ENCODE measurements around the gene HABP2.

Gene HABP2

DNA sequence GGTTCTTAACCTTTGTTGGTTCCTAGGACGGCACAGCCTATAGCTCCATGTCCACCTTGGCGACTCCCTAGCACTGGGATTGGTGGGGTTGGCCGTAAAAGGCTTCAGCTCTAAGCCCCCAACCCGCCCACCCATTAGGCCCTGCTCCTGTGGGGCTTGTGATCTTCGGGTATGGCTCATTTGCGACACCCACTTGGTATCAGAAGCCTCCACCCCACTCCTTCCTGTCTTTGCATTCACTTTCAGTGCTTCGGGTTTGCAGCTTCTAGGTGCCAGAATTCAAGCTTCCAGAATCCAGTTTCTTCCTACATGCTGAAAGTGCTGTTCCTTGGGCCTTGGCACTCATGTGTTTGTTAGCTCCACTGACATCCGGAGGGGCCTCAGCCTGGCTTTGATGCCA is 39.5 kb downstream of the HABP2 start:
- H3K4me3 Mint-ChIP-seq = no peak overlapping the region
- peaks cover 9% of the 10 kb centered on the region for H3K27me3 Mint-ChIP-seq
- no peaks in the 10 kb centered on the region for H3K4me1 Mint-ChIP-seq
- H3K9me3 Mint-ChIP-seq = no peaks in the 10 kb centered on the region
- no peaks in the 10 kb centered on the region for H3K36me3 Mint-ChIP-seq
- no peak for ATAC-seq
- H3K27ac Mint-ChIP-seq = no peak overlapping the region

- H3K9me3 Mint-ChIP-seq = no peaks in the 10 kb centered on the region
- H3K27me3 Mint-ChIP-seq = peaks cover 9% of the 10 kb centered on the region
- no peaks in the 10 kb centered on the region for H3K4me1 Mint-ChIP-seq
- no peak overlapping the region for H3K27ac Mint-ChIP-seq
- no peaks in the 10 kb centered on the region for H3K36me3 Mint-ChIP-seq
- no peak for ATAC-seq
- no peak overlapping the region for H3K4me3 Mint-ChIP-seq
Measured at GRCh38 chr10:113594652-113595051, 41.8 kb downstream of the HABP2 start.

- no peaks in the 10 kb centered on the region for H3K4me1 Mint-ChIP-seq
- H3K27me3 Mint-ChIP-seq = peaks cover 12% of the 10 kb centered on the region
- no peaks in the 10 kb centered on the region for H3K36me3 Mint-ChIP-seq
- no peak overlapping the region for H3K4me3 Mint-ChIP-seq
- H3K27ac Mint-ChIP-seq = no peak overlapping the region
- no peaks in the 10 kb centered on the region for H3K9me3 Mint-ChIP-seq
- ATAC-seq = no peak
Measured at GRCh38 chr10:113600569-113600968, 47.7 kb downstream of the HABP2 start.

GRCh38 chr10:113603057-113603777 is 50.4 kb downstream of the HABP2 start:
- Mint-ChIP-seq H3K27ac (no peak overlapping the region), H3K4me3 (no peak overlapping the region), H3K36me3 (no peaks in the 10 kb centered on the region), H3K27me3 (peaks cover 7% of the 10 kb centered on the region), H3K4me1 (no peaks in the 10 kb centered on the region), H3K9me3 (no peaks in the 10 kb centered on the region)
- no peak for ATAC-seq

DNA sequence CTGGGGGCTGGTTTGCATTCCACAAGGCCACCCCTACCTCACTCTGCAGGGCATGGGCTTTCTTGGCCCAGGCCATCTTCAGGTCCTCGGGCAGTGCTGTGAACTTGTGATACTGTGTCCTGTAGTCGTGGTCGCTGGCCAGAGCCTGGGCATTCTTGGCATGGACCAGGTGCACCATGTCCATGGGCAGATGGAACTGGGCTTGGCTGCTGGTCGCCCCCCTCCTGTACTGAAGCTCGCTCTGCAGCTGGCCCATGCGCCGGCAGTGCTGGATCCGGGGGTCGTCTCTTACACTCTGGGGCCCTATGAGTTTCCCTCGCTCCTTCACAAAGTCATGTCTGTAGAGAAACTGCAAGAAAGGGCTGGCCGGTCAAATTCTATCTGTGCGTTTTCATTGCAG is 51.7 kb downstream of the HABP2 start:
- no peak overlapping the region for H3K4me3 Mint-ChIP-seq
- peaks cover 7% of the 10 kb centered on the region for H3K27me3 Mint-ChIP-seq
- H3K4me1 Mint-ChIP-seq = no peaks in the 10 kb centered on the region
- H3K36me3 Mint-ChIP-seq = no peaks in the 10 kb centered on the region
- no peak for ATAC-seq
- no peaks in the 10 kb centered on the region for H3K9me3 Mint-ChIP-seq
- no peak overlapping the region for H3K27ac Mint-ChIP-seq

GRCh38 chr10:113605268-113605978 is 52.6 kb downstream of the HABP2 start:
- no peak overlapping the region for H3K27ac Mint-ChIP-seq
- H3K4me3 Mint-ChIP-seq = no peak overlapping the region
- ATAC-seq = no peak
- peaks cover 7% of the 10 kb centered on the region for H3K27me3 Mint-ChIP-seq
- H3K4me1 Mint-ChIP-seq = no peaks in the 10 kb centered on the region
- no peaks in the 10 kb centered on the region for H3K36me3 Mint-ChIP-seq
- H3K9me3 Mint-ChIP-seq = no peaks in the 10 kb centered on the region

GRCh38 chr10:113609704-113610108 is 56.9 kb downstream of the HABP2 start:
- Mint-ChIP-seq H3K27ac (no peak overlapping the region), H3K4me3 (no peak overlapping the region), H3K9me3 (no peaks in the 10 kb centered on the region), H3K27me3 (peaks cover 16% of the 10 kb centered on the region), H3K4me1 (no peaks in the 10 kb centered on the region), H3K36me3 (no peaks in the 10 kb centered on the region)
- no peak for ATAC-seq

DNA sequence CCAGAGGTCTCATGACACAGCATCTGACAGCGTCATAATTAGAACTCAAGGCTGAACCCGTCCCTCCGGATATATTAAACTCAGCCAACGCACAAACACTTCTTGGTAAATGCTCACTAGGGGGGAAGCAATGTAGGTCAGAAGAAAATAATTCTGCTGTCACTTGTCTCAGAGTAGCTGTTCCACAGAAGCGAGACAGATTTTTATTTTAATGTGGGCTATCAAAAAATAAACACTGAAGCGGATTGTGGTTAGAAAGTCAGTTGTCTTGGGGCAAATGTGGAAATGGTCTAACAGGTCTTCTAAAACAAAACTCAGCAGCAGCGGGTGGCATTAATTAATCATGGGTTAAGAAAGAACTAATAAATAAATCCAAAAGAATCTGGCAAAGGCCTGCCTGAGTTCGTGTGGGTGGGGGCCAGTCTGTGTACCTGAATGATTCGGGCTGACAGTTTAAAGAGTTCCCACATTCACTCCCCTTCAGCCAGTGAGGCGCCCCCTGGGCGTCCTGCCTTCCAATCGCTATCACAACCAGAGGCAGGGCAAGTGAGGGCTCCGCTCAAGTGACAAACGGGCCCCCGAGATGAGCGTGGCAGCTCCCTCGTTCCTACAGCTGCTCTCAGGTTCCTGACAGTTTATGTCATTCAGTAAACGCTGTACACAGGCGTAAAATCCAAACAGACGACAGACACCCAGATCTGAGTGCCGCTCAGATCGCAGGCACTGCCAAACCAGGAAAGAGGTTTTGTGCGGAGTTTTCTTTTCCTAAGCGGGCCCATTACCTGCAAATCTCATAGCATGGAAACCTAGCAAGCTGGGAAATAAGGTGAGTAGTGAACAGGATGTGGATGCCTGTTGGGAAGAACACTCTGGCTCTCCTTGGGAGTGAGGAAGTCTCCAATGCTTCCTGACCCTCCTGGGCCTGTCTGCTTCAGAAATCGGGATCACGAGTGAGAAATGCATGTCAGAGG is 58.1 kb downstream of the HABP2 start:
- Mint-ChIP-seq H3K27me3 (peaks cover 14% of the 10 kb centered on the region), H3K27ac (no peak overlapping the region), H3K9me3 (no peaks in the 10 kb centered on the region), H3K4me3 (no peak overlapping the region), H3K4me1 (no peaks in the 10 kb centered on the region), H3K36me3 (no peaks in the 10 kb centered on the region)
- ATAC-seq = no peak

- H3K9me3 Mint-ChIP-seq = no peaks in the 10 kb centered on the region
- H3K4me3 Mint-ChIP-seq = no peak overlapping the region
- H3K27me3 Mint-ChIP-seq = peaks cover 23% of the 10 kb centered on the region
- no peak for ATAC-seq
- H3K27ac Mint-ChIP-seq = no peak overlapping the region
- no peaks in the 10 kb centered on the region for H3K4me1 Mint-ChIP-seq
- H3K36me3 Mint-ChIP-seq = no peaks in the 10 kb centered on the region
Measured at GRCh38 chr10:113612154-113612553, 59.3 kb downstream of the HABP2 start.

DNA sequence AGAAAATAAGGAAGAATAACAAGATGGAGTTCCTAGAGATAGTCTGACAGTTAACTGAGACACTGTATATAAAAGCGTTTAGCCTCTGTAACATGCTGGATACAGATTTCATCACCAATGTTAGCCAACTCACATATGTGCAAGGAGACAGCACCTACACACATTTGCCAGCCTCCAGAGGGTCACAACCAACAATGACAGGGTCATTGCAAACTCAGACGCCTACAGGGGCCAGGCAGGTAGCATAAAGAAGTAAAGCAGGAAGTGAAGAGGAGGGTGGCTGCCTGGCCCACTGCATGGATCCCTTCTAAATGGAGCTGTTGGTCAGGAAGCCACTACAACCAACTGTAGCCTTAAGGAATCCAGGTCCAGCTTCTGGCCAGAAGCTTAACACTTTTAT is 60.6 kb downstream of the HABP2 start:
- Mint-ChIP-seq H3K36me3 (no peaks in the 10 kb centered on the region), H3K27ac (no peak overlapping the region), H3K4me3 (no peak overlapping the region), H3K27me3 (peaks cover 23% of the 10 kb centered on the region), H3K9me3 (no peaks in the 10 kb centered on the region), H3K4me1 (no peaks in the 10 kb centered on the region)
- ATAC-seq = no peak

DNA sequence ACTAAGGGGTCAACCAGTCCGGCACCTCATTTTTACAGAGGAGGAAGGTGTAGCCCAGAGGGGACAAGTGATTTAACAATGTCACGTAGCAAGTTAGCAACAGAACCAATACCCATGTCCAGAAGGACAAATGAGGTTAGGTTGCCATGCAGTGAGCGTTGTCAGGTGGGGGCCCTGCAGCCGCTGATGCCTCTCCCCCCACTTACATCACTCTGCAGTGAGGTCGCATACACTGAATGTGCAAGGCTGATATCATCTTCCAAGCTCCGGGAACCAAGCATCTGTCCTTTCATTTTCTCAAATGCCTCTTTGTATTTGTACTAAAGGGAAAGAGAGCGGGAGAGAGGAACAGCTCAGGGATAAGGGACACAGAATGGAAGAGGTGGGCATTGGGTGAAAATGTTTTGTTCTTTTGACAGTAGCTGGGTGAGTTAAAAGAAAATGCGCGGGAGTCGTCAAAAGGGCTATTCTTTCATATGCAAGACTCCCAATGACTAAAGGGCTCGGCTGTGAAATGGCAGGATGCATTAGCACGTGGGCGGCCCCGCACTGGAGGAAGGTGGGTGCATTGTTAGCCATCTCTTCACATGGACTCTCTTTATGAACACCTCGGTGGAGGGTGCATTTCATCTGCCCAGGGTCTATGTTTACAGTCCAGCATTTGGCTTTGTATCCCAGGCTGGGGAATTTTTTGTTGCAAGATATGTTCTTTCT is 61.3 kb downstream of the HABP2 start:
- H3K4me1 Mint-ChIP-seq = no peaks in the 10 kb centered on the region
- peaks cover 23% of the 10 kb centered on the region for H3K27me3 Mint-ChIP-seq
- ATAC-seq = no peak
- H3K9me3 Mint-ChIP-seq = no peaks in the 10 kb centered on the region
- no peak overlapping the region for H3K4me3 Mint-ChIP-seq
- no peak overlapping the region for H3K27ac Mint-ChIP-seq
- no peaks in the 10 kb centered on the region for H3K36me3 Mint-ChIP-seq

- peaks cover 30% of the 10 kb centered on the region for H3K27me3 Mint-ChIP-seq
- no peaks in the 10 kb centered on the region for H3K36me3 Mint-ChIP-seq
- no peaks in the 10 kb centered on the region for H3K4me1 Mint-ChIP-seq
- H3K9me3 Mint-ChIP-seq = no peaks in the 10 kb centered on the region
- H3K4me3 Mint-ChIP-seq = no peak overlapping the region
- ATAC-seq = no peak
- H3K27ac Mint-ChIP-seq = no peak overlapping the region
Measured at GRCh38 chr10:113616244-113617074, 63.6 kb downstream of the HABP2 start.

DNA sequence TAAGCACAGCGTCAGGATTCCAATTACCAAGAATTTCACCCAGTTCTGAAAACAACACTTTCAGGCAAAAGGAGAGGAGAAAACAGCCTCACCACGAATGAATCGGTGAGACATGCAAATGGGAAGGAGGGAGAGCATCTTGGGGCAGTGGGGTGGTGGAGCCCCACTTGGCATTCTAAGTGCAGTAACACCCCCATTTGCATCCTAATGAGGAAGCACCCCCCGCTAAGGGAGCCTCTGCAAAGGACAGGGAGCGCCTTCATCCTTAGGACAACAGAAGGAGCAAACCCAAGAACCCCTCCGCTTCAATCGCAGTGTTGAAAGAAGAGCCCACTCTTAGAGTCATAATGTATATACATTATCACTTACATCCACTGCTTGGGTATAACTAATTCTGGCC is 64.2 kb downstream of the HABP2 start:
- H3K27me3 Mint-ChIP-seq = peaks cover 31% of the 10 kb centered on the region
- H3K4me1 Mint-ChIP-seq = no peaks in the 10 kb centered on the region
- no peak overlapping the region for H3K27ac Mint-ChIP-seq
- no peak overlapping the region for H3K4me3 Mint-ChIP-seq
- H3K9me3 Mint-ChIP-seq = no peaks in the 10 kb centered on the region
- ATAC-seq = no peak
- H3K36me3 Mint-ChIP-seq = no peaks in the 10 kb centered on the region

DNA sequence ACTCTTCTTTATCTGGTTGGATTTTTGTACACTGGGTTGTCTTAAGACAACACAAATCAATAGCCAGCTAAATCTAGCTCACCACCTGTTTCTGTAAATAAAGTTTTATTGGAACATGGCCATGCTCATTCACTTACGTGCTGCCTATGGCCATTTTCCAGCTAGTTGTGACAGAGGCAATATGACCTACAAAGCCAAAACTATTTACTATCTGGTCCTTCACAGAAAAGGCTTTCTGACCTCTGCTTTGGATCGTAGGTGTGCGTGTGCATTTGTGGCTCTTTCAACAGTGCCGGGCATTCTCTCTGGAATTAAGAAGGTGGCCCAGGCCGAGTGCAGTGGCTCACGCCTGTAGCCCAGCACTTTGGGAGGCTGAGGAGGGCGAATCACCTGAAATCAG is 65.5 kb downstream of the HABP2 start:
- no peak overlapping the region for H3K27ac Mint-ChIP-seq
- no peak overlapping the region for H3K4me3 Mint-ChIP-seq
- no peak for ATAC-seq
- H3K9me3 Mint-ChIP-seq = no peaks in the 10 kb centered on the region
- H3K27me3 Mint-ChIP-seq = peaks cover 31% of the 10 kb centered on the region
- H3K4me1 Mint-ChIP-seq = no peaks in the 10 kb centered on the region
- no peaks in the 10 kb centered on the region for H3K36me3 Mint-ChIP-seq
